Activated CD4-positive, CD25-positive, alpha-beta regulatory T cell (primary cell): ENCODE results near the gene FAM98B.

ENCODE experiments used
- DNase-seq, 4 experiments: peaks; one replicate each; lab custom pipeline; 2025; lab: John Stamatoyannopoulos, UW

FAM98B gene

DNA sequence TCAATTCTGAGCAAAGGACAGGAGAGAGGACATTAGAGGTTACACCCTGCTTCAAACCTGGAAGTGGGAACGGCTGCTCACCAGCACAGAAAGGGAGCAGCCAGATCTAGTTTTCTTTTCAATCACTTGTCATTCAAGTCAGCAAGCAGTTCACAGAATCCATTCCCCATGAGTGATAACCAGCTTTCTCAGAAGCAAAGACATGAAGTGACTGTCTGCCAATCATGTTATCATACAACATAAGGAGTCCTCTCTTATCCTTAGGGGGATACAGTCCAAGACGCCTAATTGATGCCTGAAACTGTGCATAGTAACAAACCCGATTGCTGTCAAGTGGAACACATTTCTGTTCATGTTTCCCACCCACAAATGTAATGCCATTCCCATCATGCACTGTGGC, 54.7 kb downstream of the FAM98B start:
- no peak for DNase-seq

DNA sequence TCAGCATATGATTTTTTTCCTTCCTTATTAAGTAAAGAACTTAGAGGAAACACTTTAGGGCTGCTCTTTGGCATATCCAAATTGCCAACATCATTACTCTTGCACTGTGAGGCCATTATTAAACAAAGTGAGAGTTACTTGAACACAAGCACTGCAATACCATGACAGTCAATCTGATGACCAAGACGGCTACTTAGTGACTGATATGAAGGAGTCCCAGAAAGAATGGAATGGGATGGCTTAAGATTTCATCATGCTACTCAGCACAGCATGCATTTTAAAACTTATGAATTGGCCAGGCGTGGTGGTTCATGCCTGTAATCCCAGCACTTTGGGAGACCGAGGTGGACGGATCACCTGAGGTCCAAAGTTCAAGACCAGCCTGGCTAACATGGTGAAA, 55.2 kb downstream of the FAM98B start:
- DNase-seq = no peak

DNA sequence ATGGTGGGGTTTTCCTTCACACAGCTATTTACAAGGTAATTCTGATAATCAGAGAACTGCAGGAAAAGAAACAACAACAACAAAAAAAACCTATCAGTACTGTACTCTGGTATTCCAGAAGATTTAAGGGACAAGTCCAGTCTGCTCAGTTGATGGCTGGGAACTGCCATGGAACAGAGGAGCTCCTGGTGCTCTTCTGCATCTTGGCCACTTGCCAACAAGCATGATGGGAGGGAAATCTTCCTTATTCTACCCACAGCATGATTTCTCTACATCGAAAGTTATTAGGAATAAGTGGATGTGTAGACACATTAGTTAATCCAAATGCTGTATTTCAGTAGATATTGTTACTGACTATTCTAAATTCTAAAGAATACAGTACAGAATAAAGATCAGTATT, 59.0 kb downstream of the FAM98B start:
- DNase-seq = no peak

DNA sequence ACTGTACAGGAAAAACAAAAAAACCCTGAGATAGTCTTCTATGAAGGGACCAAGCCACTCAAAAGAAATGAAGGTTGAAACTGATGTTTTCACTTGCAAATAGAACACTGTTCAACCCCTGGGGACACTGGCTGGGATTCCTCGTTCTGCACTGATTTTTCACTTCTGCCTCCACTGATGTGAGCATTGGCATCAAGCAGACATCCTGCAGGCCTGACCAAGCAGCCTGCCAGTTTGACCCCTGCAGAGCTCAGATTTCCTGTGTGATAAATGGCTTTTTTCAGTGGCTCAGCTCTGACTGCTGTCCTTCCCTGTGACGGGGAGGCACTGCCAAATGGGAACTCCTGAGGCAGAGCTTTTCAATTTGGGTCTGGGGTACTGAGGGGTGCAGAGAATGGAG, 60.7 kb downstream of the FAM98B start:
- no peak for DNase-seq

DNA sequence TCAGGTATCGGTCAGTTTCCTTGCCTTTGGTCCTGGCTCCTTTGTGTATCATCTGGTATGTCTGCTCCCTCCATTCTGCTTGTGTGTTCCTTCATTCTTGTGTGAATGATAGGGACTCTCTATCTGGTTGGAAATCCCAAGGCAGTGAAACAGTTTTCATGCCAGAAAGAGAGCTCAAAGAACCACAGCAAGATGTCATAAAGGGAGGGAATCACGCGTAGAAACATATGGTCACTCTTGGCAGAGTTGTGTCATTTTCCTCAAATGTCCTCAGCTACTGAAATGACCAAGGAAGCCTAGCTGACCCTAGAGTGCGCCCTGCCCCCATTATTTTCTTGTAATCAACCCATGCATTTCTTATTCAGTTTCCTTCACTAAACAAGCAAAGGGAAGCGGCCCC, 62.7 kb downstream of the FAM98B start:
- no peak for DNase-seq

DNA sequence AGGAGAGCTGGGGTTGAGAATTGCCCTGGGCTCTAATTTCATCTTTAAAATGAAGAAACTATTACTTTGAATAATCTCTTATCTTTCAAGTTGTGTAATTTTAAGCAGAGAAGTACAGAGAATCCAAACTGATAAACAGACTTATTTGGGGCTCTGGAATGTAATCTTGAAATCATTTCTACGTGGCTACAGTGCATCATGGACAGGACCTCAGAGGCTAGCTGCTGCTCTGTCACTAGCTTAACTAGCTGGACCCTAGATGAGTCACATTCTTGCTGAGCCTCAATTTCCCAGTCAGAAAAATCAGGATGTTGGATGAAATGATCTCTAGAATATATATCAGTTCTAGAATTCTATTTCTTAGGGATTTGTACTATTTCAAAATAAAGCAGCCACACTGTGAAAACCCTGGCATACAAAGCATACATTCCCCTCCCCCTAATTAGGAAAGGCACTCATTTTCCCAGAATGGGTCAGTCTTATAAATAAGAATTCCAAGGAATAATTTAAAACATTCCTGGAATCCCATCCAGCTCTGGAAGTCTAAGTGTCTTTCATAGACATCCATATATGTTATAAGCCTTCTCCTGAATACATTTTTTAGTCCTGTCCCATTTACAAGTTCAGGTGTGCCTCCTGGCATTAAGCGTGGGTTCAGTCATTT, 63.5 kb downstream of the FAM98B start:
- DNase-seq = no peak

DNA sequence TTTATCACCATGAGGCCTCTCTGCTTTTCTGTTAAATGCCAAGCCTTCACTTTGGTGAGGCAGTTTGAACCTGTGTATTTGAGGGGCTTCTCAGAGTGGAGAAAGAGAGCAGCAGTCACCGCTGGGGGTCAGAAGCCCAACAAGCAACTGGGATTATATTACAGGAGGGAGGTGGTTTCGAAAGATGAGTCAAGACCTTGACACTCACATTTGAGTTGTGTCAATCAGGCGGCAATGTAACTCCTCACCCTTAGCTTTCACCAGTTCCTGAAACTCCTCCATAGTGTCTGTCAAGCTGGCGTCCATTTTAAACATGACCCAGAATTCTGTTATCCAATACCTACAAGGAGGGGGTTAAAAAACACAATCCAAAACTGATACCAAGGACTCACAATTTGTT, 64.2 kb downstream of the FAM98B start:
- no peak for DNase-seq

DNA sequence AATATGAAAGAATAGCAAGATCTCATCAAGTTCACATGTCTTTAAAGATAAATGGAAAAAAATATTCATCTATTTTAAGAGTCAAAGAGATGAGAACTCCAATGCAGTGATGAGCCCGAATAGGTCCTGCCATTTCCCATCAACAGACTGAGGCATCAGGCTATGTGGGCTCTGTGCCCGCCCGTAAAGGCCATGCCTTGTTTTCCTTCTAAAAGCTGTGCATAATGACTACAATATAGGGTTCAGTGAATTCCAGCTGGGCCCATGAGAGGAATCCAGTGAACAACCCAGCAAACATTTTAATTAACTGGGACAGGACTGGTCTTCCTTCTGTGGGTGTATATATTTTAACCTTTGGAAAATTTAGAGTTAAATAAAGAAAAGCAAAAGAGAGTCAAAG, 66.1 kb downstream of the FAM98B start:
- no peak for DNase-seq

DNA sequence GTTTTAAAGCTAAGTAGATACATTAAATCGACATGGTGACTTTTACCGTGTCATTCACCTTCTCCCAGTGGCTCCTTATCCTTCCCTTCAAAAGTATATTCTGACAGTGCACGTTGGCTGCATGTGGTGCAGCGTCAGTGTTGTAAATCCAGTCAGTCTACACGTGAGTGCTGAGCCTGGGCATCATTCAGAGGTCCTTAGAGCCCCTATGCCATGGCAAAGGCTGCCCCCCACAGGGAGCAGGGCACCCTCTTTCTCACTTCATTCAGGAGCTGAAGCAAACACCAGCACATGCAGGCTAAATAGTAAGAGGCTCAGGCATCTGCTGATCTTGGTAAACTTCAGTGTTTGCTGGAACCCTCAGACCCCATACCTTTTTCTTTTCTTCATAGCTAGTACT, 67.4 kb downstream of the FAM98B start:
- DNase-seq = no peak

DNA sequence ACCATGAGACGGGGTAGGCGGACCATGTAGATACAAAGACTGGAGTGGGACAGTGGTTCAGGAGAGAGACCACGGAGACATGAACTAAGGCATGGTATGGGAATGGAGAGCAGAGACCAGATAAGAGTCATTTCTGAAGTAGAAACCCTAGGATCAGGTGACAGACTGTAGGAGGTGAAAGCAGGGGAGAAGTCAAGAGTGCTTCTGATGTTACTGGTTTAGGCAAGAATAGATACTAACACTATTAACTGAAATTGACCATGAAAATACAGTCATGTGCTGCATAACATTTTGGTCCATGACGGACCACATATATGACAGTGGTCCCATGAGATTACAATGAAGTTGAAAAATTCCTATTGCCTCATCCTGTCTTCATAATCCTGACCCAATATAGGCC, 69.0 kb downstream of the FAM98B start:
- no peak for DNase-seq

DNA sequence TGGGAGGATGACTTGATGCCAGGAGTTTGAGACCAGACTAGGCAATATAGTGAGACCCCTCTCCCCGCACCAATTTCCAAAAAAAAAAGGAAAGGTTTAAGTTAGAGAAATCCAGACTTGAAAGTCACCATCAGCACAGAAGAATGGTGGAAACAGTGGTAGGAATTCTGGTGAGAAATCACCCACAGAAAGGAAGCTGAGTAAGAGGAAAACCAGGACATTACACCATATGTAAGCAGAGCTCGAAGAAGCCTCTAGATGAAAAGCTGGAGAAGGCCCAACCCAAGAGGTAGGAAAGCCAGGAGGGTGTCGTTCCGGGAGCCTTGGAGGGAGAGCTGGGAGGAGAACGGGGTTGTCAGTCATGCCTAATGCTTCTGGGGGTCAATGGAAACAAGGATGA, 70.2 kb downstream of the FAM98B start:
- no peak for DNase-seq

DNA sequence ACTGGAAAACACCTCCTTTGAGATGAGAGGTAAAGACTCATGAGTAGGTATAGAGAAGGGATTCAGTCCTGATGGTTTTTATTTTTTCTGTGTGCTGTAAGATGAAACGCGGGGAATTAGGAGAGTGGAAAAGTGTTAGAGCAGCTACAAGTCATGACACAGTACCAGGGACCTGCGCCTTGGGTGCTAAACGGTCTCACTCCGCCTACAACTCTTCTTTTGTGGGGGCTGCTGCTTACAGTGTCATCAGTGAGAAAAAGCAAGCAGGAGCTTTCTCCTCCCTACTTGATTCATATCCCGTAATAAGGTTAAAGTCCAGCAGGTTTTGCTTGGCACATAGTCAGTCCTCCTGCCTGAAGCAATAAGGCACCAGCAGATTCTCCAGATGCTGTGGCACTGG, 71.6 kb downstream of the FAM98B start:
- DNase-seq = no peak

DNA sequence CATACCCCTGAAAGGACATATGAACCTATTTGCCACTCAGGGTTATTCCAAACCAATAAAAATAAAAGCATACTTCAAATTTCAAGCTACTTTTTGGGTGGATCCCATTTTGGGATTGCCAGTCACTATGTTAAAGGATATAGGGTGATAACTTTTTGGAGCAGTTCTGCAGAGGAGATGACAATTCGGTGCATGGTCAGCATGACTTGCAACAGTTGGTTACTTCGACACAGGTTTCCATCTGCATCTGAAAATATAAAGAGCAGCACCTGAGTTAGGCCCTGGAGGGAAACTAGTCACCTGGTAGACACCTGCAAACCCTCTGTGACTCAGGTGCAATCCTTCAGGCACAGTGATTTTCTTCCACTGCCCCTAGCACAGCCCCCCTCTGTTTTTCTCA, 72.2 kb downstream of the FAM98B start:
- no peak for DNase-seq

DNA sequence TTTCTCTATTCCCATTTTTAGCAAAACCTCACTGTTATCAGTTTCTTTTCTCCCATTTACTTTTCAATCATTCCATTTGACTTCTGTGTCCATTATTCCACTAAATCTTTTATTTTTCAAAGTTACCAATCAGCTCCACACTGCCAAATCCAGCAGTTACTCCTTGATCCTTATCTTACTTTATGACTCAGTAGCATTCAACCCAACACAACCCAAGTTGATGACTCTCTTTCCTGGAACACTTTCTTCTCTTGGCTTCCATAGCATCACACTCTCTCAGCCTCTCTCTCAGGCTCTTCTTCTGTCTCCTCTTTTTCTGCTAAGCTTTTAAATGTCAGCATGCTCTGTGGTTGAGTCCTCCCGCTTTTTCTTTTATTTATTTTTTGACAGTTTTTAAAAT, 74.4 kb downstream of the FAM98B start:
- DNase-seq = no peak

DNA sequence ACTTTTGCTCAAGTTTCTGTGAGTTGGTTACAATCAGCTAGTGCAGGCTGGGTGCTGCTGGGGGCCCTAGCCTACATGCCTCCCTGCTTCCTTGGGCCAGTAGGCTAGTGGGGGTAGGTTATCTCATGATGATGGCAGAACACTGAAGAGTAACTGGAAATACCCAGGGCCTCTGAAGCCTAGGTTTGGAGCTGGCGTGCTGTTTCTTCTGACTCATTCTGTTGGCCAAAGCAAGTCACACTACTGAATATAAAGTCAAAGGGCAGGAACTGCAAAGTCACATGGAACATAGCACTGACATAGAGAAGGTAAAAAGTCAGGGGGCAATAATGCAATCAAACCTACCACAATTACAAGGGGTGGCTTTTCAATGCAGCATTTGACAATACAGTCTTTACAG, 76.2 kb downstream of the FAM98B start:
- DNase-seq = no peak

DNA sequence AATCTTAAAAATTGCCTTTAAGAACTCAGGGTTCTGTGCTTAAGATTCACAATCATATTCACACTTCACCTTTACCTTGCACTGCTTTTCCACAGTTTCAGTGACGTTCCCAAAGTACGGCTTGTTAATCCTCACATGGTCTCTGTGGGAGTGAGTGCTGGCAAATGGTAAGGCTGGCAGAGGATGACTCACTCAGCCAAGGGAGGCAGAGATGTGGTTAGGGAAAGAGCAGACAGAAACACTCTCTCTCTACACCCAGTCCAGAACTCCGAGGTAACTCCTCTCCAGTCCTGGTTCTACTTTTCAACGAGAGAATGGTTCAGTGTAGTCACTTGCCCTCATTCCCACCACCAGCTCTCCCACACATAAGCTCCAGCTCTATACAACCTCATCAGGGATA, 77.6 kb downstream of the FAM98B start:
- no peak for DNase-seq

DNA sequence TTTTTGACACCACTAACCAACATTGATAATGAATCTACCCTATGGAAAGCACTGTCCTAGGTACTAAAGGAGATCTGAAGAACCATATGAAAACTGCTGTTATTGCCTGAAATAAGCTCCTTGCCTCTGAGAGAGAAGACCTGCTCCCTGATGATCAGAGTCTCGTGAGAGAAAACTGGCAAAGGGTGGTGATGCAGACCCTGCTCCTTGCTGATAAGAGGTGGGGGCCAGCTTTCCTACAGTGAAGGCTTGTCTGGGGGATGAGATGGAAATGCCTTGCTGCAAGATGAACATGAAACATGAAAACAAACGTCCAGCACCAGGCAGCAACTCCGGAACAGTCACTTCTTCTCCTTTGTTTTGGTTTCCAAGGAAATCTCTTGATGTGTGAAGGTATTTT, 78.8 kb downstream of the FAM98B start:
- DNase-seq = no peak

DNA sequence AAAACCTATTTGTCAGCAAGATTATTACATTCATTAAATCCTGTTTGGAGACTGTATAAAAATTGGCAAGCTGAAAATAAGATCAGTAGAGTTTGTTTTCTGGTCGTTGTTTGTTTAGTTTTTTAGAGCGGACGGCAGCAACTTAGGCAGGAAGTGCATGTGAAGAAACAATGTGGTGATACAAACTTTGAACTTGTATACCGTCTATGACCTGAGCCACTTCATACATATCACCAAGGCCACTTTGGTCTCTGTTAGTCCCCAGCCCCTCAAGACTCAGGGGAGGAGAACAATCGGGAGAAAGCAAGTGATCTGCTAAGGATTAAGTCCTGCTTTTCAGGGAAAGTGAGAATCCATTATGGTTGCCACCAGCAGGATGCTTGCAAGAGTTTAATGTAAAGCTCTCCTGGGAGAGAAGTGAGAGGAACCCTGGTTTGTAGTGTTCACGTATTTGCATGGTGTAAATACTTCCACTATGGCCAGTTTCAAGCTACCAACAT, 79.5 kb downstream of the FAM98B start:
- DNase-seq = no peak

DNA sequence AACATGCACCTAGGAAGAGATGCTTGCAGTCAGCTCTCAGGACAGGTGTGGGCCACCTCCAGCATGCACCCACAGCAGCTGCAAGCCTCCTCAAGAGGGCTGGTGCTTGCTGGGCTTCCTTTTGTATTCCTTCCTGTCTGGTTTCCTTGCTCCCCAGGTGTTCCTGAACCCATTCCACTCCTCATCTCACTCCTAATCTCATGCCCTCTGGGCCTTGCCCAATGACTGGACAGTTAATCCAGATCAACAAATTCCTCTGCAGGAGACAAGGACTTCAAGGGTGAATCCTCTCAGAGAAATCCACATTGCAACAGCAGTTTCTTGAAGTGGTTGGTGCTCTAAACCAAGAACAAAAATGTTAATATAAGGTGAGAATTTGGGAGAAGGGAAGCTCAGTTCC, 80.0 kb downstream of the FAM98B start:
- no peak for DNase-seq

DNA sequence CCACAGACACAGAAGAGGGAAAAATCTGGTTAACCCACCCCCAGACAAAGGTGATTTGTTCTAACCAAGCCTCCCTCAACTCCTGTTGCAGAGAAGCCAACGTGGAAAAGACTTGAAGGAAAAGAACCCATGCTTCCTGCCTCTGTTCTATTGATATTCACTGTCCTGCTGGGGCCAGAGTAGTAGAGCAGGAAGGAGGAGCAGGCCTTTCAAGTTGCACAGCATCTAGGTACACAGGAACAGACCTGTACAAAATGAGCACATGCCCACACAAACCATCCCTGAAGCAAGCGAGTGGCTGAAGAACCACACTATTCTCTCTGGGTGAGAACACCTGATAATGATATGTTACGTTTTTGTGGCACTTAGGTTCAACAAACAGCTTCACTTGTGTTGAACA, 80.8 kb downstream of the FAM98B start:
- DNase-seq = no peak

DNA sequence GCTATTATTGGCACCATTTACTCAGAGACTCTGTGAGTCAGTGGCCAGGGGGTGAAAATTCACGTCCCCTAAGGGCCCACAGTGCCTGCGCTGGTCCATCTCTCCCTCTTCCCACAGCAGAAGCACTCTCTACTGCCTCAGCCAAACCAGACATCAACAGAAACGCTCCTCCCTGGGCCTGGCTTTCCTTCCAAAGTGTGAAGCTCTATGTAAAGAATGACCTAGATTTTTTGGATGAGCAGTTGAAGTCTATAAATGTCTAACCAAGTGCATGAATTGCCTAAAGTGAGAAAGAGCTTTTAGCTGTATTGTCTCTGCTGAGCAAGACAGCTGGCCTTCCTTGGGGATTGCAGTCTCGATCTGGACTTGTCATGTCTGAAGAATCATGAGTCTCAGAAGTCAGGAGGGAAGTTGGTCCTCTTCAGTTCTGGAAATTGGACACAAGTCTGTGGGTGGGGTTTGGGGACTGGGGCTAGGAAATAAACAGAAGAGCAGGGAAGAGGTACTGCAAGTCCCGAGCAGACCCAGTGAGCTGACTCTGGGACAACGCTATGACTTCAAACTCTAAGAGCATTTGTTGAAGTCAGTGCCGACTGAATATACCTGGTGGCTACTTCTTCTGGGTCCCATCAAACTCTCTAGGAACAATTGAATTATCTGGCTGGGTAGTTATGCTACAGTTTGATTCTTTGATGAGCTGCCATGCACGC, 81.7 kb downstream of the FAM98B start:
- DNase-seq = no peak

DNA sequence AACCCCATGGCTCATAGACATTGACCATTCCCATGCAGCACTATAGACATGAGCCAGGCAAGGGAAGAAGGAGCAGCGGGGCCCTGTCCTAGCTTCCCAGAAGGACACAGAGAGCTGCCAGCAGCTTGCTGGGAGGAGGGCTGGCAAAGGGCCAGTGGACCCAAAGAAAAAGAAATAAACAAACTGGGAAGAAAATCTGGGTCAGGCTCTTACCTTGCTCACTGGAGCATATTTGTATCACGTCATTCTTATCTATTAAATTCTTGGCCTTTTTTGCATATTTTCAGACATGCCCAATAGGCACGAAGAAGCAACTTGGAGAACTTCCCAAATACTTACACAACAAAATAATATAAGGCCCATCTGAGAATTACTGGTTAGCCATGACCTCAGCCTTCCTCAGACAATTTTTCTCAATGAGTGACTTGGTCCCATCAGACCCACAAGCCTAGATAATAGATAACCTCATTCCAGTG, 82.3 kb downstream of the FAM98B start:
- no peak for DNase-seq
